Measurements from ENCODE around the gene MYO1A.

DNA sequence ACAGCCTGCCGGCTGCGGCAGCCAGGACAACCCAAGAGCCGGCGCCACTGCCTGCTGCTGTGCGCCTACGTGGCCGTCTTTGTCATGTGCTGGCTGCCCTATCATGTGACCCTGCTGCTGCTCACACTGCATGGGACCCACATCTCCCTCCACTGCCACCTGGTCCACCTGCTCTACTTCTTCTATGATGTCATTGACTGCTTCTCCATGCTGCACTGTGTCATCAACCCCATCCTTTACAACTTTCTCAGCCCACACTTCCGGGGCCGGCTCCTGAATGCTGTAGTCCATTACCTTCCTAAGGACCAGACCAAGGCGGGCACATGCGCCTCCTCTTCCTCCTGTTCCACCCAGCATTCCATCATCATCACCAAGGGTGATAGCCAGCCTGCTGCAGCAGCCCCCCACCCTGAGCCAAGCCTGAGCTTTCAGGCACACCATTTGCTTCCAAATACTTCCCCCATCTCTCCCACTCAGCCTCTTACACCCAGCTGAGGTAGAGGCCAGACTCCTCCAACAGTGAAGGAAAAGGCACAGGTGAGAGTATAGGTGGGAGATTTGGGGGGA is 53.9 kb downstream of the MYO1A start:
- TF ChIP-seq, protein P1, sequence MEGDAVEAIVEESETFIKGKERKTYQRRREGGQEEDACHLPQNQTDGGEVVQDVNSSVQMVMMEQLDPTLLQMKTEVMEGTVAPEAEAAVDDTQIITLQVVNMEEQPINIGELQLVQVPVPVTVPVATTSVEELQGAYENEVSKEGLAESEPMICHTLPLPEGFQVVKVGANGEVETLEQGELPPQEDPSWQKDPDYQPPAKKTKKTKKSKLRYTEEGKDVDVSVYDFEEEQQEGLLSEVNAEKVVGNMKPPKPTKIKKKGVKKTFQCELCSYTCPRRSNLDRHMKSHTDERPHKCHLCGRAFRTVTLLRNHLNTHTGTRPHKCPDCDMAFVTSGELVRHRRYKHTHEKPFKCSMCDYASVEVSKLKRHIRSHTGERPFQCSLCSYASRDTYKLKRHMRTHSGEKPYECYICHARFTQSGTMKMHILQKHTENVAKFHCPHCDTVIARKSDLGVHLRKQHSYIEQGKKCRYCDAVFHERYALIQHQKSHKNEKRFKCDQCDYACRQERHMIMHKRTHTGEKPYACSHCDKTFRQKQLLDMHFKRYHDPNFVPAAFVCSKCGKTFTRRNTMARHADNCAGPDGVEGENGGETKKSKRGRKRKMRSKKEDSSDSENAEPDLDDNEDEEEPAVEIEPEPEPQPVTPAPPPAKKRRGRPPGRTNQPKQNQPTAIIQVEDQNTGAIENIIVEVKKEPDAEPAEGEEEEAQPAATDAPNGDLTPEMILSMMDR (IDR thresholded peaks at IDR 0.05), result no peak
- no peak for TF ChIP-seq ZFX (IDR thresholded peaks at IDR 0.05; ENCODE audit: borderline replicate concordance)

Measured in 22Rv1 (cell line).